Activated naive CD8-positive, alpha-beta T cell (primary cell): Measurements from ENCODE around the gene ARID5B.
"Not testable (repeated sequence)": the region's sequence is repeated elsewhere in the genome, so short reads cannot be mapped to it uniquely, and the experiment has no call there.

Source experiments
- H3K27ac Mint-ChIP-seq: one replicate; pipeline ENCODE4 v1.8.0; 2021; ENCODE audit warnings: mixed read lengths
- H3K27me3 Mint-ChIP-seq: one replicate; pipeline ENCODE4 v1.8.0; 2021; ENCODE audit warnings: mixed read lengths
- H3K36me3 Mint-ChIP-seq: one replicate; pipeline ENCODE4 v1.8.0; 2021; ENCODE audit warnings: mixed read lengths
- H3K4me1 Mint-ChIP-seq: one replicate; pipeline ENCODE4 v1.8.0; 2021; ENCODE audit warnings: low read depth, mixed read lengths
- H3K4me3 Mint-ChIP-seq: one replicate; pipeline ENCODE4 v1.8.0; 2021; ENCODE audit warnings: mild to moderate bottlenecking, mixed read lengths
- H3K9me3 Mint-ChIP-seq: one replicate; pipeline ENCODE4 v1.8.0; 2021; ENCODE audit warnings: low read depth, mixed read lengths

ARID5B gene, protein sequence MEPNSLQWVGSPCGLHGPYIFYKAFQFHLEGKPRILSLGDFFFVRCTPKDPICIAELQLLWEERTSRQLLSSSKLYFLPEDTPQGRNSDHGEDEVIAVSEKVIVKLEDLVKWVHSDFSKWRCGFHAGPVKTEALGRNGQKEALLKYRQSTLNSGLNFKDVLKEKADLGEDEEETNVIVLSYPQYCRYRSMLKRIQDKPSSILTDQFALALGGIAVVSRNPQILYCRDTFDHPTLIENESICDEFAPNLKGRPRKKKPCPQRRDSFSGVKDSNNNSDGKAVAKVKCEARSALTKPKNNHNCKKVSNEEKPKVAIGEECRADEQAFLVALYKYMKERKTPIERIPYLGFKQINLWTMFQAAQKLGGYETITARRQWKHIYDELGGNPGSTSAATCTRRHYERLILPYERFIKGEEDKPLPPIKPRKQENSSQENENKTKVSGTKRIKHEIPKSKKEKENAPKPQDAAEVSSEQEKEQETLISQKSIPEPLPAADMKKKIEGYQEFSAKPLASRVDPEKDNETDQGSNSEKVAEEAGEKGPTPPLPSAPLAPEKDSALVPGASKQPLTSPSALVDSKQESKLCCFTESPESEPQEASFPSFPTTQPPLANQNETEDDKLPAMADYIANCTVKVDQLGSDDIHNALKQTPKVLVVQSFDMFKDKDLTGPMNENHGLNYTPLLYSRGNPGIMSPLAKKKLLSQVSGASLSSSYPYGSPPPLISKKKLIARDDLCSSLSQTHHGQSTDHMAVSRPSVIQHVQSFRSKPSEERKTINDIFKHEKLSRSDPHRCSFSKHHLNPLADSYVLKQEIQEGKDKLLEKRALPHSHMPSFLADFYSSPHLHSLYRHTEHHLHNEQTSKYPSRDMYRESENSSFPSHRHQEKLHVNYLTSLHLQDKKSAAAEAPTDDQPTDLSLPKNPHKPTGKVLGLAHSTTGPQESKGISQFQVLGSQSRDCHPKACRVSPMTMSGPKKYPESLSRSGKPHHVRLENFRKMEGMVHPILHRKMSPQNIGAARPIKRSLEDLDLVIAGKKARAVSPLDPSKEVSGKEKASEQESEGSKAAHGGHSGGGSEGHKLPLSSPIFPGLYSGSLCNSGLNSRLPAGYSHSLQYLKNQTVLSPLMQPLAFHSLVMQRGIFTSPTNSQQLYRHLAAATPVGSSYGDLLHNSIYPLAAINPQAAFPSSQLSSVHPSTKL

DNA sequence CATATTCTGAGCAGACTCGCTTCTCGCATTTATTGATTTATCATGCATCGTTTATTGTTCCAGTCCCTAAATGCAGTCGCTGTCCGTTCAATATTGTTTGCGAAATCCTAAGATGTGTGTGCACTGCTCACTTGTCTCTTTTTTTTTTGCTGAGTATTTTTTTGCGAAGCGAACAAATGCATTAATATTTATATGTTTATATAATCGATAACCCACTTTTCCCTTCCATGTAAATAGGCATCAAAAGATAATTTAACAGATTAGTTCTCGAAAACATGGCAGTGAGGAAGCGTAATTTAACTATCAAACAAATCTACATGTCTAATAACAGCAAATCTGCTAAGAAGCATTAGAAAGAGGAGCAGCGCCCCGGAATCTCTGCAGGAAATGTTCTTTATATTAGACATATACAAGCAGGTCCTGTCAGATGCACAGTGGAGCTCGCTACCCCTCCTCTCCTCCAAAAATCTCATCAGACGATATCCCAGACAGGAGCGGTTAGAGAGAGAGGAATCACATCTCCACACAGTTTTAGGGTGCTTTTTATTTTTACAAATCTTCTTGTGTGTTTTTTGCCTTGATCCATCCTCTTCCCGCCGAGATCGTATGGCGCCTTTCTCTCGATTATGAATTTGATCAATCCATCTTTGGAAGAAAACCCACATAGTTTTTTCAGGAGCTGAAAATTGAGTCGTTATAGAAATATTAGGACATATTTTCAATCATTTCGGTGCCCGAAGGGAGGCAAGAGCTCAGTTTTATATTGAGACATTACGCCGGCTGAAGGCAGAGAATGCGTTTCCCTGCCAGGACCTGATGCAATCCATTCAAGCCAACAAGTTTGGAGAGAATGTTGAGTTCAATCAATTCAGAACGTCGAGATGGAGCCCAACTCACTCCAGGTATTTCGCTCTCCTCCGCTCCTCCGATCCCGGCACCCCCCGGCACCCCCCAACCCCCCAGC lies at the start of gene ARID5B:
Gene ARID5B (plus strand): TSS at position 871 of the 964 bp plus-strand sequence. CDS start 11 bp downstream, at position 882.
- H3K36me3 Mint-ChIP-seq = no peaks in the 10 kb centered on the region
- no peaks in the 10 kb centered on the region for H3K27me3 Mint-ChIP-seq
- H3K27ac Mint-ChIP-seq = peak within 1 kb of the TSS; percentile 96
- H3K4me1 Mint-ChIP-seq = peaks cover 59% of the 10 kb centered on the region
- H3K9me3 Mint-ChIP-seq = no peaks in the 10 kb centered on the region
- peak within 1 kb of the TSS; percentile 93 for H3K4me3 Mint-ChIP-seq

- Mint-ChIP-seq H3K27me3 (peaks cover 2% of the 10 kb centered on the region), H3K4me3 (no peak overlapping the region), H3K27ac (no peak overlapping the region), H3K36me3 (no peaks in the 10 kb centered on the region), H3K9me3 (no peaks in the 10 kb centered on the region), H3K4me1 (no peaks in the 10 kb centered on the region)
Measured at GRCh38 chr10:61852261-61852660, 49.2 kb upstream of the ARID5B start.

DNA sequence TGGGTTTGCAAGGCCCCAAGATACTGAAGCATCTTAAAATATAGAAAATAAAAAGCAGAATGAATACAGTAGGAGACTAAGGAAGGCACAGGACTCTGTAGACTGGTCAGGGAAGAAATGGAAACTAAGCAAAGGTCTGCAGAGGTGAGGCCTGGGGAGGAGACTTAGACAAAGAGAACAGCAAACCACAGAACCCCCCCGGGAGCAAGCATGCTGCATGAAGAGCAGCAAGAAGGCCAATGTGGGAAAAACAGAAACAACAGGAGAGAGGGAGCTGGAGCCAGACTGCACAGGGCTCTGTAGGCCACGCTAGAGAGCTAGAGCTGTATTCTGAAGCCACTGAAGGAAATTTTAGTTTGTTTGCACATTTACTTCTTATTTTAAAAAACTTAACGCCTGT lies 45.7 kb upstream of the ARID5B start:
- Mint-ChIP-seq H3K27me3 (peaks cover 2% of the 10 kb centered on the region), H3K4me3 (no peak overlapping the region), H3K9me3 (no peaks in the 10 kb centered on the region), H3K27ac (no peak overlapping the region), H3K4me1 (no peaks in the 10 kb centered on the region), H3K36me3 (peaks cover 5% of the 10 kb centered on the region)

DNA sequence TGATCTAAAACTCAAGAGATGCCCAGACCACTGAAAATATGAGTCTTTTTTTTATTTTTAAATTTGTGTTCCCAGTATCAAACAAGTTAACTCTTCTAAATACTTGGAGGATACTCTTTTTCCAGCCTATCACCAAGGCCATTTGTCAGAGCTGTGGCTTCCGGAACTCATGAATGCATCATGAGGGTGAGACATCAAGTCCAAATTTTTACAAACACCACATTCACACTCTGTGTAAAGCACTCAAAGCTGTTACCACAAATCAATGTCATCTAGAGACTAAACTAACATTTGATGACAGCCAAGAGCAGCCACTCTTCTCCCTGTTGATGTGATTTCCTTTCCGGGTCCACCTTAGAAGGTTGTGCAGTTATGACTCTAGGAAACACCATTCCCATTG lies 43.8 kb upstream of the ARID5B start:
- no peak overlapping the region for H3K4me3 Mint-ChIP-seq
- H3K4me1 Mint-ChIP-seq = no peaks in the 10 kb centered on the region
- H3K27me3 Mint-ChIP-seq = peaks cover 2% of the 10 kb centered on the region
- H3K27ac Mint-ChIP-seq = no peak overlapping the region
- peaks cover 5% of the 10 kb centered on the region for H3K36me3 Mint-ChIP-seq
- no peaks in the 10 kb centered on the region for H3K9me3 Mint-ChIP-seq

DNA sequence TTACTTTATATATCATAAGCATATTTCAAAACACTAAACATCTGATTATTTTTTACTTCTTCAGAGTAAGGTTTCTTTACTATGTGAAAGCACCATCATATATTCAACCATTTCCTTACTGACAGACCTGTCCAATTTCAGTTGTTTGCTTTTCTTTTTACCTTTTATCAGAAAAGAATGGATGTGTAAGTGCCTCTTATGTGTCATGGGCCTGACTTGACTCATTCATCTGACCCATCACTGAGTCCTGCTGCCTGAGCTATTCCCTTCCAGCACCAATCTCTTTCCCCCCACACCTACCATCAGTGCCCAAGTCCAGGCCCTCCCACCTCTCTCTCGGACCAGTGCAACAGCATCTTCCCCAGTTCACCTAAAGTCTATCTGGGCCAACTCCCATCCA lies 41.7 kb upstream of the ARID5B start:
- Mint-ChIP-seq H3K27me3 (peaks cover 2% of the 10 kb centered on the region), H3K4me3 (no peak overlapping the region), H3K9me3 (no peaks in the 10 kb centered on the region), H3K4me1 (no peaks in the 10 kb centered on the region), H3K27ac (no peak overlapping the region), H3K36me3 (peaks cover 5% of the 10 kb centered on the region)

DNA sequence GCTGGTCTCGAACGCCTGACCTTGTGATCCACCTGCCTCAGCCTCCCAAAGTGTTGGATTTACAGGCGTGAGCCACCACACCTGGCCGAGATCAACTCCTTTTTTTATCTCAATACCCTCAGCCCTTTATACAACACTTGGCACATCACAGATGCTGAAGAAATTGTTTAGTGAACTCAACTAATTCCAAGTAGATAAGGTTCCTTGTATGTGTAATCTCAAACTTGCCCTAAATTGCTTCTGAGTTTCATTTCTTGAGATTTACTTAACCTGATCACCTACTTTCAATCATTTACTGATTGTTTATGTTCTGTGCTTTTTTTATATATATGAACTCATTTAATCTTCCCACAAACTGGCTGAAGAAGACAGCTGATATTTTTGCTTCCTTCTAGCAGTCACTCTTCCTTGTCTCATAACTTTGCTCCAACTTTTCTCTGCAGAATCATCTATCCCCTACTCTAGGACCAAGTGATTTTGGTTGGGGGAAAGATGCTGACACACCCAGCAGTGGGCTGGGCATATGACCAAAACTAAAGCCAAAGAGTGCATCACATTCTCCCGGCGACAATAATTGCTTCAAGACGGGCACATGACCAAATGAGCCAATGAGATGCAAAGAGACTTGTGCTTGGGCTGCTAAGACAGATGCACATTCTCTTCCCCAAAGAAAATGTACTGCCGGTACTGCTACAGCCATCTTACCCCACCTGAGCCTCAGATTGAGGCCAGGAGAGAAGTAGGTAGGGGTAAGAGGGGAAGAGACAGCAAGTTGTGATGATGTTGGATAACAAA lies 40.3 kb upstream of the ARID5B start:
- no peak overlapping the region for H3K27ac Mint-ChIP-seq

GRCh38 chr10:61863981-61864380 lies 37.5 kb upstream of the ARID5B start:
- Mint-ChIP-seq H3K27ac (no peak overlapping the region), H3K36me3 (peaks cover 5% of the 10 kb centered on the region), H3K4me3 (no peak overlapping the region)

More for the DNA sequence above, 40.3 kb upstream of the ARID5B start:
- H3K4me1 Mint-ChIP-seq = no peaks in the 10 kb centered on the region
- peaks cover 5% of the 10 kb centered on the region for H3K36me3 Mint-ChIP-seq
- no peaks in the 10 kb centered on the region for H3K27me3 Mint-ChIP-seq
- no peak overlapping the region for H3K4me3 Mint-ChIP-seq
- H3K9me3 Mint-ChIP-seq = no peaks in the 10 kb centered on the region

DNA sequence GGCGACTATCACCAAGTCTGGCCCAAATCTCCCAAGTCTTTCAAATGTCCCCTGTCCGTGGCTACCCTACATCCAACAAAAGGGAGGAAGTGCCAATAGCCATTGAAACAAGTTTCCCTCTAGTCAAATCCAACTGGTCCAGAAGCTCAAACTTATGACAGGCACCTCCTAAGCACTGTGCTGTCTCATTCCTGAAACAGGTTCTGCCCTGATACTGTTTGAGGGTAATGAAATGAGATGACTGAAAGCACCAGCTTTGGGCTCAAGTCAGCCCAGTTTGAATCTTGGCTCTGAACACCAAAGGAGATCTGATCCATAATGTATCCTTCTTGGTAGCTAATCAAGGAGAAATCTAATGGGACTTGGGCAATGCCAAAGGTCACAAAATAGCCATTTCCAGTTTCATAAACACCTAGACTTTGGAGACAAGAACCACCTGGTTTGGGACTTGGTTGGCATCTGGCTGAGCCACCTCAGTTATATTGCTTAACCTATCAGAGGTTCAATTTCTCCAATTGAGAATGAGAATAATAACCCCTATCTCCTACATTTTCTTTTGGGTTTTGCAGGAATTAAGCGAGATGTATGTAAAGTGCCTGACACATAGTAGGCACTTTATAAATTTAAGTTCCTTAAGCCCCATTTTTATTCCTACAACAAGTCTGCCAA lies 34.7 kb upstream of the ARID5B start:
- Mint-ChIP-seq H3K4me3 (peak overlapping the region; percentile 67), H3K9me3 (no peaks in the 10 kb centered on the region), H3K4me1 (peaks cover 3% of the 10 kb centered on the region), H3K27me3 (no peaks in the 10 kb centered on the region), H3K27ac (no peak overlapping the region), H3K36me3 (no peaks in the 10 kb centered on the region)

More at GRCh38 chr10:61863981-61864380, 37.5 kb upstream of the ARID5B start:
- Mint-ChIP-seq H3K27me3 (no peaks in the 10 kb centered on the region), H3K4me1 (peaks cover 3% of the 10 kb centered on the region), H3K9me3 (no peaks in the 10 kb centered on the region)

DNA sequence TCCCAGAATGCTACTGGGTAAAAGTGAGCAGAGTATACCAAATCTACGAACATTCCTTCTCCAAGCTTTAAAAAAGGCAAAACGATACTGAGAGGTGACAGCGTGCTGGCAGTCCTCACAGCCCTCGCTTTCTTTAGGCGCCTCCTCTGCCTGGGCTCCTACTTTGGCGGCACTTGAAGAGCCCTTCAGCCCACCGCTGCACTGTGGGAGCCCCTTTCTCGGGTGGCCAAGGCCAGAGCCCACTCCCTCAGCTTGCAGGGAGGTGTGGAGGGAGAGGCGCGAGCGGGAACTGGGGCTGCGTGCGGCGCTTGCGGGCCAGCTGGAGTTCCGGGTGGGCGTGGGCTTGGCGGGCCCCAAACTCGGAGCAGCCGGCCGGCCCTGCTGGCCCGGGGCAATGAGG lies 34.1 kb upstream of the ARID5B start:
- not testable (repeated sequence) for H3K27me3 Mint-ChIP-seq, H3K36me3 Mint-ChIP-seq, H3K4me1 Mint-ChIP-seq, H3K27ac Mint-ChIP-seq, H3K9me3 Mint-ChIP-seq
- H3K4me3 Mint-ChIP-seq = peak overlapping the region; percentile 67

GRCh38 chr10:61867817-61868216 lies 33.7 kb upstream of the ARID5B start:
- not testable (repeated sequence) for H3K36me3 Mint-ChIP-seq, H3K4me1 Mint-ChIP-seq, H3K27me3 Mint-ChIP-seq, H3K27ac Mint-ChIP-seq, H3K9me3 Mint-ChIP-seq
- peak overlapping the region; percentile 44 for H3K4me3 Mint-ChIP-seq

GRCh38 chr10:61869041-61869675 lies 32.3 kb upstream of the ARID5B start:
- Mint-ChIP-seq H3K27me3 (no peaks in the 10 kb centered on the region), H3K4me3 (no peak overlapping the region), H3K36me3 (no peaks in the 10 kb centered on the region), H3K27ac (no peak overlapping the region), H3K4me1 (peaks cover 3% of the 10 kb centered on the region), H3K9me3 (no peaks in the 10 kb centered on the region)

DNA sequence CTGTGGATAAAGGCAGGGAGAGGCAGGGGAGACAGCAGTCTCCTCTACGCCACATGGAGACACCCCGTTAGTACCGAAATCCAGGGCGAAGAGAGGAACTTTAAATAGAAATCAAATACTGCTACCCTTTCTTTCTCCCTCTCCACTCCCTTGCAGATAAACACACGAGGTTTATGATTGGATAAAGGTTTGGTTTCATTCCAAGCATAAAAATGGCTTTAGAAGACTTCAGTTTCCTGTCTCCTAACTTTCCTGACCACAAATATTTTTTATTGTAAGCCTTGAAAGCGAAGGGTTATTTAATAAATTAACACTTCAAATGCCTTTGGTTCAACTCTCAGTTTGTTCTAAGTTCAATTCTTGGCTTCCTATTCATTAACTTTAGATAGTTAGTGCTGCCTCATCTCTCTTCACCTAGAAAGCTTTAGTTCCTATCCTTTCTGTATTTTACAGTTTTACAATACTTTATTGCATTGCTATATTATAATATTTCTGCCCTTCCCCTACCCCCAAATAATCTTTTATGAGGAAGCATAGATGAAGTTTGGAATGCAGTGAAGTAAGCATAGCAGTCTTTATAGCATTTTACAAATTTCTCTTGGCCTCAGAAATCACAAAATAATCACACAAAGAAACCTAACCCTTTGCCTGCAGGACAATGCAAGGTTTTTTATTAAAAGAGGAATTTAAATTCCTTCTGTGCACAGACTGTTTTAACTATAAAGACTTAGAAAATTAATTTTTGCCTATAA lies 31.5 kb upstream of the ARID5B start:
- Mint-ChIP-seq H3K27me3 (no peaks in the 10 kb centered on the region), H3K36me3 (no peaks in the 10 kb centered on the region), H3K9me3 (no peaks in the 10 kb centered on the region), H3K27ac (no peak overlapping the region), H3K4me1 (peaks cover 3% of the 10 kb centered on the region), H3K4me3 (no peak overlapping the region)
